Heart left ventricle (tissue), 13 donors: ENCODE measurements around the gene DCLK1.

ENCODE experiments used
- CTCF ChIP-seq, 12 donors: fragments of 200-600 bp; sonication (generic) in 4 of 12; IDR thresholded peaks; one replicate each; pipeline versions ENCODE4 v1.5.0 to v1.8.0; 2018 to 2022; ENCODE audit warnings: antibody characterized with exemption in 12 of 12, mild to moderate bottlenecking in 5 of 12
- POLR2A ChIP-seq, 2 donors: fragments of 450-650 bp; IDR thresholded peaks; one replicate each; pipeline ENCODE4 v1.6.1; 2017; ENCODE audit warnings: antibody characterized with exemption in 2 of 2, mild to moderate bottlenecking in 2 of 2, moderate library complexity in 2 of 2
- donor health status: ischemic (EF 13 %, LVEDD 7.1; RV severe dilation, severe dysfunction).
- donor health status: DM: no; HTN: yes; CAD: no.
- donor health status: DM: no; HTN: no; CAD: no.
- donor health status: ischemic (EF 25% LVEDD 6.9; RV normal size, moderate dysfunction).
- donor health status: ischemic (EF 25% LVEDD 5.7; RV mildly dilated, moderate dysfunction).
- donor health status: ischemic (EF 35%, LVEDD 5.7; RV mildly dilated, moderate dysfunction).
- donor health status: nonischemic (EF 11% LVEDD 7.7; RV severe dilation, severe dysfunction).
- donor health status: DM: yes; HTN: yes; CAD: no.
- donor health status: PGD.
- donor health status: ischemic (EF 29% LVEDD 5.4; RV normal size, mild dysfunction).
- donor health status: nonischemic (EF 23%, LVEDD 6.1; RV moderate dilation, normal function).

GRCh38 chr13:35833031-35833430, 298.2 kb downstream of the DCLK1 start:
- TF ChIP-seq CTCF (IDR thresholded peaks at IDR 0.05), result no peak
- TF ChIP-seq POLR2A (IDR thresholded peaks at IDR 0.05), result no peak
